Astrocyte of the cerebellum (primary cell): ENCODE results near the gene DCBLD1.

Experiments
- DNase-seq: peaks from one replicate; pipeline ENCODE4 v3.0.0-alpha.2; 2011; ENCODE audit warnings: low read depth
- H3K4me3 ChIP-seq: 2 replicates; pipeline ENCODE4 v1.5.1; 2011; ENCODE audit warnings: mild to moderate bottlenecking, low read depth, low read length, moderate library complexity
- in situ Hi-C: cut with HindIII; loops from 2 replicates; pipeline ENCODE4 v1.10.0; 2017; ENCODE audit warnings: low sequenced_read_pairs
- TF ChIP-seq, protein P1 (sequence below): IDR thresholded peaks from 2 replicates; pipeline ENCODE4 v1.5.1; 2012; ENCODE audit warnings: low read length, low read depth, moderate library complexity, mild to moderate bottlenecking; ENCODE audit errors: missing control alignments

The DCBLD1 gene

DNA sequence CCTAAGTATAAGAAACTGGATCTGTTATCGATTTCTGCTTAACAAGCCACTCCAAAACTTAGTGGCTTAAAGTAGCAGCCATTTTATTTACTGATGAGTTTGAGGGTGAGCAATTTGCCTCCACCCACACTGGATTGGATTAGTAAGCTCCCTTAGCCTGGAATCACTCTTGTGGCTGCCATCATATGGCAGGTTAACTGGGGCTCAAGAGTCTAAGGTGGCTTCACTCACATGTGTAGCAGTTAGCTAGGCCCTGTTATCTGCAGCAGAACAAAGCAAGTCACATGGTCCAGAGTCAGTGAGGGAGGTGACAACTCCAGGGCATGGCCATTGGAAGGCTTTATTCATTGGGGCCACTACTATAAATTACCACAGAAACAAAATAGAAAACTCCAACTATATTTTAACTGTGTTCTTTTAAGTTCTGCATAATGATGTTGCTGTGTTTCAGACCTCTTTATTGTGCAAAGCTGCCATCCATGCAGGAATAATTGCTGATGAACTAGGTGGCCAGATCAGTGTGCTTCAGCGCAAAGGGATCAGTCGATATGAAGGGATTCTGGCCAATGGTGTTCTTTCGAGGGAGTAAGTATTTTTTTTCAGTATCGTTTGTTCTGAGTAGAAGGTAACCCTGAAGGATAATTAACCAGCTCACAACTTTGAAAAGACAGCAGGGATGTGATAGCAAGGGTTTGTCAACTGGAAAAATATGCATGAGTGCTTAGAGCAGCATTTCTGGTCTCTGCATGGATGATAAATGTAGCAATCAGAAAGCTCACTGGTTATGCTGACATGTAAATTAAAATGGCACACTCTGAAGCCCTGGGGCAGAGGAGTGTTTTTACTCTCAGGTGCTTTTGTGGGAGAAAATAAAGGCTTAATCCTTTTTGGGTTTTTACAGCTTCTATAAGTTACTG is 49.6 kb downstream of the DCBLD1 start:
- TF ChIP-seq, protein P1, sequence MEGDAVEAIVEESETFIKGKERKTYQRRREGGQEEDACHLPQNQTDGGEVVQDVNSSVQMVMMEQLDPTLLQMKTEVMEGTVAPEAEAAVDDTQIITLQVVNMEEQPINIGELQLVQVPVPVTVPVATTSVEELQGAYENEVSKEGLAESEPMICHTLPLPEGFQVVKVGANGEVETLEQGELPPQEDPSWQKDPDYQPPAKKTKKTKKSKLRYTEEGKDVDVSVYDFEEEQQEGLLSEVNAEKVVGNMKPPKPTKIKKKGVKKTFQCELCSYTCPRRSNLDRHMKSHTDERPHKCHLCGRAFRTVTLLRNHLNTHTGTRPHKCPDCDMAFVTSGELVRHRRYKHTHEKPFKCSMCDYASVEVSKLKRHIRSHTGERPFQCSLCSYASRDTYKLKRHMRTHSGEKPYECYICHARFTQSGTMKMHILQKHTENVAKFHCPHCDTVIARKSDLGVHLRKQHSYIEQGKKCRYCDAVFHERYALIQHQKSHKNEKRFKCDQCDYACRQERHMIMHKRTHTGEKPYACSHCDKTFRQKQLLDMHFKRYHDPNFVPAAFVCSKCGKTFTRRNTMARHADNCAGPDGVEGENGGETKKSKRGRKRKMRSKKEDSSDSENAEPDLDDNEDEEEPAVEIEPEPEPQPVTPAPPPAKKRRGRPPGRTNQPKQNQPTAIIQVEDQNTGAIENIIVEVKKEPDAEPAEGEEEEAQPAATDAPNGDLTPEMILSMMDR, result no peak
- no peak overlapping the region for H3K4me3 ChIP-seq
- no peak for DNase-seq
- in situ Hi-C loops, result loop anchor here (10.0 kb wide), 1 partner anchor 277 kb away; no protein-coding TSS in a partner anchor

DNA sequence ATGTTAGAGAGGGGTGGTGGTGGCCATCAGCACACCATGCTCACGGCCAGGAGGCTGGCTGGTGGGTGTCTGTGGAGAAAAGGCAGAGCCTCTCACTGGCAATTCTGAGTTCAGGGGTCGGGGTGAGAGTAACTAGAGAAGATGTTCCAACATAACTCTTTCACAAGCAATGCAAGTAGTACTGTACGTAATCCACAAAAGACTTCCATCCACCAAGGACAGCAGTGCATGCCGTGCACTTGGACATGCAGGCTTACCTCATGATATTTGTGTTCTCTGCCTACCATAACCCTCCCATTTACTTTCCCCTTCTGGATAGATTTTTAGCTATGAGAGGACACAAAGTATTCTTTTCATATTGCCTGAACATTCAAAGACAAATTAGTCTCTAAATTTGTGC is 51.3 kb downstream of the DCBLD1 start:
- TF ChIP-seq, protein P1, result no peak
- no peak overlapping the region for H3K4me3 ChIP-seq
- DNase-seq, result no peak
- in situ Hi-C loops, result loop anchor here (10.0 kb wide), 1 partner anchor 279 kb away; no protein-coding TSS in a partner anchor

DNA sequence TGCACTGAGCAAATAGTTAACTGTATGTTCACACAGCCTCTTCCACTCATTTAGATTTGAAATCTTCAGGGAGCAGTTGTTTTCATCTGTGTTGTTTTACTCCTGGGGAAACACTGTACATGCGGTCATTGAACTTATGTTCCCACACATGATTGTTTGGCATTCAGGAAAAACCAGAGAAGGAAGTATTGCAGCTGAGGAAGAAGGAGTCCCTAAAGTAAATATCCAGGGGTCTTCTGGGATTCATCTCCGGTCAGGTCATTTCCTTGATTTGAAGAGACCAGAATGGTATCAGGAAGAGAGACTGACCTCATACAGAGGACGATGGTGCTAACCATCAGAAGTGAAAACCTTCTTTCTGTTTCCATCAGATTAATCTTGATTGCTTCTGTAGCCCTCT is 52.5 kb downstream of the DCBLD1 start:
- no peak for DNase-seq
- H3K4me3 ChIP-seq, result no peak overlapping the region
- in situ Hi-C loops, result loop anchor here (10.0 kb wide), 1 partner anchor 280 kb away; no protein-coding TSS in a partner anchor
- TF ChIP-seq, protein P1, result no peak

DNA sequence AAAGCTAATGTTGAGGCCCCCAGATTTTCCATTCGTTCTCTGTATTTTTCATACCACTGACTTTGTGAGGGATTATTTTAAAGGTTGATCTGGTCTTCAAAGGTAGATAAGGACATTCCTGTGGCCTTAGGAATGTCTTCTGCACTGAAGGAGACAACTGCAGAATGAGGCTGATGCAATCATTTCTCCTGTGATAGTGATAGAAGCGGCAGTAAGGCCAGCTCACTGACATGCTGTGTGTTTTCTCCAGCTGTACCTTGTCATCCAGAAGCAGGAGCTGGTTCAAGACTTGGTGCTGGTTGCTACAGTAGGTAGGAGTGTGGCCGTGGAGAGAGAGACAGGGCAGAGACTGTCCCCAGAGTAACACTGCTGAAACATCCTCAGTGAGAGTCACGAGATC is 53.8 kb downstream of the DCBLD1 start:
- DNase-seq, result no peak
- TF ChIP-seq, protein P1, result no peak
- in situ Hi-C loops, result loop anchor here (10.0 kb wide), 1 partner anchor 282 kb away; no protein-coding TSS in a partner anchor
- no peak overlapping the region for H3K4me3 ChIP-seq

DNA sequence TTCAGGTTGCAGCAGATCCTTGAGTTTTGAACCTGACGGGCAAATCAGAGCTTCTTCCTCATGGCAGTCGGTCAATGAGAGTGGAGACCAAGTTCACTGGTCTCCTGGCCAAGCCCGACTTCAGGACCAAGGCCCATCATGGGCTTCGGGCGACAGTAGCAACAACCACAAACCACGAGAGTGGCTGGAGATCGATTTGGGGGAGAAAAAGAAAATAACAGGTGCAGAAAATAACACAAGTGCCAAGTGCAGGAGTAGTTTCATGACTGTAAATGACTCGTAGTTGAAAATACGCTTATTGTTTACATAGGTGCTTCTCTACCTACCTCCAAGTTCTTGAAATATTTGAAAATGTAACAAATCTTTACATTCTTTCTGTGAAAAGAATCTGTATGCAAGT is 56.1 kb downstream of the DCBLD1 start:
- no peak overlapping the region for H3K4me3 ChIP-seq
- in situ Hi-C loops, result loop anchor here (10.0 kb wide), 1 partner anchor 284 kb away; no protein-coding TSS in a partner anchor
- TF ChIP-seq, protein P1, result no peak
- no peak for DNase-seq

DNA sequence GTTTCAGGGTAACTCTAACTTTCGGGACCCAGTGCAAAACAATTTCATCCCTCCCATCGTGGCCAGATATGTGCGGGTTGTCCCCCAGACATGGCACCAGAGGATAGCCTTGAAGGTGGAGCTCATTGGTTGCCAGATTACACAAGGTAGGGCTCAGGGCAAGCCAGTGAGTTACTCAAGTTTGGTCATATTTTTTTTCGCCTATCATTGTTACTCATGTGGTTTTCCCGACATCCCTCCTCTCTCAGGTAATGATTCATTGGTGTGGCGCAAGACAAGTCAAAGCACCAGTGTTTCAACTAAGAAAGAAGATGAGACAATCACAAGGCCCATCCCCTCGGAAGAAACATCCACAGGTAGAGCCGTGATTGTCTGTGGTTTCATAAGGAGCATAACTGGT is 58.2 kb downstream of the DCBLD1 start:
- TF ChIP-seq, protein P1, result no peak
- no peak for DNase-seq
- in situ Hi-C loops, result loop anchor here (10.0 kb wide), 1 partner anchor 76 kb away; no protein-coding TSS in a partner anchor
- H3K4me3 ChIP-seq, result no peak overlapping the region
